Smooth muscle cell (in vitro differentiated cells): Measurements from ENCODE around the gene NRG3. TPM values are rescaled to one million over a fixed set of nuclear protein-coding genes. Genes with fewer than 3 reads are reported as not detected.

Experiments used
- DNase-seq: peaks from one replicate; lab custom pipeline; 2025; ENCODE audit not compliant: unreplicated experiment; lab: John Stamatoyannopoulos, UW
- H2AFZ ChIP-seq: fragments of 200-600 bp; sonication (generic); 2 replicates; pipeline ENCODE4 v1.6.0; 2016; ENCODE audit warnings: antibody characterized with exemption, low read depth, mild to moderate bottlenecking
- H3F3A ChIP-seq: fragments of 200-600 bp; sonication (generic); 2 replicates; pipeline ENCODE4 v1.6.0; 2017; ENCODE audit warnings: antibody characterized with exemption, low read depth
- H3K27ac ChIP-seq: fragments of 200-600 bp; sonication (generic); 2 replicates; pipeline ENCODE4 v1.5.1; 2016; ENCODE audit warnings: low read depth, mild to moderate bottlenecking
- H3K27me3 ChIP-seq: fragments of 200-600 bp; sonication (generic); 2 replicates; pipeline ENCODE4 v1.6.1; 2016; ENCODE audit warnings: low read depth, mild to moderate bottlenecking
- H3K36me3 ChIP-seq: fragments of 200-600 bp; sonication (generic); 2 replicates; pipeline ENCODE4 v1.5.1; 2016; ENCODE audit warnings: low read depth
- H3K4me1 ChIP-seq: fragments of 200-600 bp; sonication (generic); 2 replicates; pipeline ENCODE4 v1.5.1; 2016; ENCODE audit warnings: low read depth
- H3K4me2 ChIP-seq: fragments of 200-600 bp; sonication (generic); 2 replicates; pipeline ENCODE4 v1.6.0; 2016; ENCODE audit warnings: mild to moderate bottlenecking
- H3K4me3 ChIP-seq: fragments of 200-600 bp; sonication (generic); 2 replicates; pipeline ENCODE4 v1.5.1; 2016; ENCODE audit warnings: mild to moderate bottlenecking
- H3K79me2 ChIP-seq: fragments of 200-600 bp; sonication (generic); 2 replicates; pipeline ENCODE4 v1.6.0; 2016; ENCODE audit warnings: low read depth, mild to moderate bottlenecking
- H3K9ac ChIP-seq: fragments of 200-600 bp; sonication (generic); 2 replicates; pipeline ENCODE4 v1.6.0; 2016; ENCODE audit warnings: low read depth
- H3K9me3 ChIP-seq: fragments of 200-600 bp; sonication (generic); replicated peaks from 2 replicates; pipeline ENCODE4 v1.5.1; 2016; ENCODE audit warnings: low read depth
- H4K20me1 ChIP-seq: fragments of 200-600 bp; sonication (generic); 2 replicates; pipeline ENCODE4 v1.6.0; 2016; ENCODE audit warnings: low read depth
- WGBS: methylation state at CpG from one replicate; pipeline ENCODE4 v1.1.7; 2016; ENCODE audit warnings: low lambda C conversion rate; 5-methylcytosine and 5-hydroxymethylcytosine counted together
- polyA plus RNA-seq: library from polyadenylated mRNA; unstranded; fragments of >200 nt; fragmentation: Nextera tagmentation; extraction: Ambion mirVana; gene quantifications from 2 replicates; pipeline ENCODE4 v1.2.1, GENCODE V29; 2016
- total RNA-seq: library from RNA; depleted of rRNA; stranded (reverse); fragments of >200 nt; gene quantifications from 2 replicates; pipeline ENCODE4 v1.2.3, GENCODE V29; 2014
- TF ChIP-seq, protein P1 (sequence below): fragments of 200-600 bp; sonication (generic); IDR thresholded peaks from 2 replicates; pipeline ENCODE4 v1.5.1; 2017; ENCODE audit warnings: borderline replicate concordance, mild to moderate bottlenecking, antibody characterized with exemption; ENCODE audit not compliant: insufficient read depth, poor library complexity, severe bottlenecking

Gene NRG3
- total and polyA plus RNA-seq, 2 experiments from 2014 or later, result 4.0 to 4.8 TPM

DNA sequence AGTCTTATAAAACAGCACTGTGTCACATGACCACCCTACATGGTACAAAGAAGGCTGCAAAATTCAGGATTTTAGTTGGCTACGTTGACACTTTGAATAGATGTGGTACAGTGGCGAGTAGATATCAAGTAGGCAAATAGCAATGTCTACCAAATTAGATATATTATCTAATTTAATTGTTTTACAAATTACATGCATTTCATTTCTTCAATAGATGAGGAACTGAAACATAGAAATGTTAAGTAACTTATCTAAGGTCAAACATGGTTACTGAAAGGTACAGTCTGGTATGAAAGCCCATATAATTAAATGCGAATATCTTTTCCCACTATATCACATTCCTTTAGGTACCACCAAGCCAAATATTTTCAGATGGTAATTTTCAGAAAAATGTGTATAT is 972.2 kb downstream of the NRG3 start:
- no peak overlapping the region for H3K4me3 ChIP-seq
- no peaks in the 10 kb centered on the region for H3F3A ChIP-seq
- H3K36me3 ChIP-seq, result no peaks in the 10 kb centered on the region
- no peak overlapping the region for H2AFZ ChIP-seq
- TF ChIP-seq, protein P1, sequence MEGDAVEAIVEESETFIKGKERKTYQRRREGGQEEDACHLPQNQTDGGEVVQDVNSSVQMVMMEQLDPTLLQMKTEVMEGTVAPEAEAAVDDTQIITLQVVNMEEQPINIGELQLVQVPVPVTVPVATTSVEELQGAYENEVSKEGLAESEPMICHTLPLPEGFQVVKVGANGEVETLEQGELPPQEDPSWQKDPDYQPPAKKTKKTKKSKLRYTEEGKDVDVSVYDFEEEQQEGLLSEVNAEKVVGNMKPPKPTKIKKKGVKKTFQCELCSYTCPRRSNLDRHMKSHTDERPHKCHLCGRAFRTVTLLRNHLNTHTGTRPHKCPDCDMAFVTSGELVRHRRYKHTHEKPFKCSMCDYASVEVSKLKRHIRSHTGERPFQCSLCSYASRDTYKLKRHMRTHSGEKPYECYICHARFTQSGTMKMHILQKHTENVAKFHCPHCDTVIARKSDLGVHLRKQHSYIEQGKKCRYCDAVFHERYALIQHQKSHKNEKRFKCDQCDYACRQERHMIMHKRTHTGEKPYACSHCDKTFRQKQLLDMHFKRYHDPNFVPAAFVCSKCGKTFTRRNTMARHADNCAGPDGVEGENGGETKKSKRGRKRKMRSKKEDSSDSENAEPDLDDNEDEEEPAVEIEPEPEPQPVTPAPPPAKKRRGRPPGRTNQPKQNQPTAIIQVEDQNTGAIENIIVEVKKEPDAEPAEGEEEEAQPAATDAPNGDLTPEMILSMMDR, result no peak
- H3K27me3 ChIP-seq, result no peaks in the 10 kb centered on the region
- no peak overlapping the region for H3K9ac ChIP-seq
- H3K4me1 ChIP-seq, result no peaks in the 10 kb centered on the region
- WGBS, result 91% methylated on average over 3 of the region's 3 CpGs
- DNase-seq, result no peak
- no peaks in the 10 kb centered on the region for H3K79me2 ChIP-seq
- no peaks in the 10 kb centered on the region for H3K9me3 ChIP-seq
- H3K4me2 ChIP-seq, result no peak overlapping the region
- H3K27ac ChIP-seq, result no peak overlapping the region
- no peaks in the 10 kb centered on the region for H4K20me1 ChIP-seq

DNA sequence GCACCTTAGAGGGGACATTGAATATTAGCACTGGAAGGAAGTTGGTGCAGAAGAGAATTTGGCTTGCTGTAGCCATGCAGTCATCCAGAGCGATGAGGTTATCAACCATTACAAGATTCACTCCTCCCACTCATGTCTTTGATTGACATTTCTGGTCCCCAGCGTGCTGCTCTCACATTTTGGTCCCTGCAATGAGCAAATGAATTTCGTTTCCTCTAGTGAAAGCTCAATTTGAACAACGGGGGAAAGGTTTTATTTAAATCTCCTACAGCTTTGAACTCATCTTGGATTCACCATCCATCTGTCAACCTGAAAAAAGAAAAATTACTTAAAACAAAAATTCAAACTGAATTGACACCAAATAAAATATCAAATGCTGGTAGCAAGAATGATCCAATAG is 975.2 kb downstream of the NRG3 start:
- Histone ChIP-seq H2AFZ (no peak overlapping the region), H3K4me2 (no peak overlapping the region), H4K20me1 (no peaks in the 10 kb centered on the region), H3K4me3 (no peak overlapping the region), H3K27ac (no peak overlapping the region), H3K9ac (no peak overlapping the region), H3K9me3 (no peaks in the 10 kb centered on the region), H3K36me3 (no peaks in the 10 kb centered on the region), H3K27me3 (no peaks in the 10 kb centered on the region), H3F3A (no peaks in the 10 kb centered on the region), H3K79me2 (no peaks in the 10 kb centered on the region), H3K4me1 (no peaks in the 10 kb centered on the region)
- 91% methylated on average over 4 of the region's 4 CpGs for WGBS
- TF ChIP-seq, protein P1, result no peak
- DNase-seq, result no peak

DNA sequence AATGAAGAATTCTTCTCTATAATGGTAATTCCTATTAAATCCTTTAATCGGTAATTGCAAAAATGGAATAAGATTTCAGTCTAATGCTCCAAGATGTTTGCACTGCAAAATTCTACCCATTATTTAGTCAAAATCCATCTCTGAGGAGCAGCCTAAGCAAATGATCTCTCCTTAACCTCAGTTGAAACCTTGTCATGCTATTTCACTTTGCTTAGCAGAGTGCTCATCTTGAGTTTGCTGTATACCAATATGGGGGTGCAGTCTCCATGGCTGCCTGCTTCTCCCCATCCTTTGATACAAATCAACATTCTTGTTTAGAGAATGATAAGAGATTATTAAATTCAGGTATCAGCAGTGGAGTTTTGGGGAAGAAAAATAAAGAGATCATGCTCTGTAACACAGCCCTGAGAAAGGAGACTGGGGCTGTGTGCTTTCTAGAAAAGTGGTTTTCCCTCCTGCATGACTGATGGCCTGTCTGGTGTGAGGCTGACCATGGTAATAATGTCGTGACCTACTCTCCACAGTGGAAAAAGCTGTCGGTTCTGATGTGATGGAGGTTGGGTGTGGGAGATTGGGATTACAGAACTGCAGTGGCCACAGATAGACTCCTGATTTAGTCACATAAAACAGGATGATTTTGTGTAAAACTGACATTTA is 982.1 kb downstream of the NRG3 start:
- TF ChIP-seq, protein P1, result no peak
- Histone ChIP-seq H2AFZ (no peak overlapping the region), H3F3A (no peaks in the 10 kb centered on the region), H3K4me1 (no peaks in the 10 kb centered on the region), H3K4me2 (no peak overlapping the region), H3K4me3 (no peak overlapping the region), H3K9me3 (no peaks in the 10 kb centered on the region), H3K9ac (no peak overlapping the region), H3K79me2 (no peaks in the 10 kb centered on the region), H3K36me3 (no peaks in the 10 kb centered on the region), H3K27me3 (no peaks in the 10 kb centered on the region), H3K27ac (no peak overlapping the region), H4K20me1 (no peaks in the 10 kb centered on the region)
- DNase-seq, result no peak
- 78% methylated on average over 3 of the region's 3 CpGs for WGBS

DNA sequence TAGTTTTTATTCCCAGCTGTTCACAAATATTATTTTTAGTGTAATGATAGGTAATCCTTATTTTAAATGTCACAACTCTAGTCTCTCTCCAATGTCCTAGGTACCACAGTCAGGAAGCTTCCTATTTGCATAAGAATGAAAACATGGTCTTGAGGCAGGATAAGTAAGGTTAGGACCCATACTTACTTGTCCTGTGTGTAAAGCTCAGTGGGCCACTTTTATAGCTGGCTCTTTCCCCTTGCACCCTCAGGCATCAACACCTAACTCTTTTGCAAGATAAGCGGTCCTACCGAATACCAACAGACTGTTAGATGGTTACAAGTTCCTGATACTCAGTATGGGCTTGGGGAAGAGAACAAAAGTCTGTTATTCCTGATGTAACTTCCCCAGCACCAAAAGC is 986.9 kb downstream of the NRG3 start:
- H3K4me2 ChIP-seq, result no peak overlapping the region
- no peaks in the 10 kb centered on the region for H3K4me1 ChIP-seq
- H3K27me3 ChIP-seq, result no peaks in the 10 kb centered on the region
- DNase-seq, result no peak
- H3K9me3 ChIP-seq, result no peaks in the 10 kb centered on the region
- TF ChIP-seq, protein P1, result no peak
- no peaks in the 10 kb centered on the region for H3F3A ChIP-seq
- no peak overlapping the region for H3K4me3 ChIP-seq
- 76% methylated on average over 2 of the region's 2 CpGs for WGBS
- H4K20me1 ChIP-seq, result no peaks in the 10 kb centered on the region
- no peak overlapping the region for H2AFZ ChIP-seq
- no peaks in the 10 kb centered on the region for H3K36me3 ChIP-seq
- no peak overlapping the region for H3K9ac ChIP-seq
- H3K79me2 ChIP-seq, result no peaks in the 10 kb centered on the region
- no peak overlapping the region for H3K27ac ChIP-seq
